HG02943 (cell line): ENCODE results near the gene ATOH8.

Source experiments
- ATAC-seq: cut with Tn5 transposase; IDR thresholded peaks from one replicate; pipeline ENCODE4 v1.9.1; 2021; ENCODE audit warnings: mild to moderate bottlenecking, low read depth, moderate library complexity; ENCODE audit not compliant: unreplicated experiment

ATOH8 gene

DNA sequence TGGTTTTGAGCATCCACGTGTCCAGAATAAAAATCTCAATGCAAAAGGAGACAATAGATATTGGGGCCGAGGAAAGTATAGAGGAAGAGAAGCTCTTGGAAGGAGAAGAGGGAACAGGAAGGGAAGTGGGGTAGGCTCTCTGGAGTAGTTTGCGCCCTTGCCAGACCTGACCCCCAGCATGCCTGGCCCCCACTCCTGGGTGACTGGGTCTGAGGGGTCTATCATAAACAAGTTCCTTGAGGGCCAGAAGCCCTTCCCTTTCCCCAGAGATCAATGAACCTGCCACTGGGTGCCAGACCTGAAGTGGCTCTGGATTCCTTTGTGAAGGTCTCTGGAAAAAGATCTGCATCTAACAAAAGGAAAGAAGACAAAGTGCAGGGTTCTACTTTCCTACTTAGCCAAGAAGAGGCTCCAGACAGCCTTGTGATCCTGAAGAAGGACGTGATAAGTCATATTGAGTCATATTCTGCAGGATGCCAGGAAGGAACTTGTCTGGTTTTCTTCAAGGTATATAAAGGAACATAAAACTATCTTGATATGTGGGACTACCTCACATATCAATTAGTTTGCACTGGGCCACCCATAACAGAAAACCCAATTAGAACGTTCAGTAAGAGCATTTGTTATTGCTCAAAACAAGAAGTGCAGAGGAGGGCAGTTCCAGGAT lies 18.7 kb upstream of the ATOH8 start:
- ATAC-seq = no peak

DNA sequence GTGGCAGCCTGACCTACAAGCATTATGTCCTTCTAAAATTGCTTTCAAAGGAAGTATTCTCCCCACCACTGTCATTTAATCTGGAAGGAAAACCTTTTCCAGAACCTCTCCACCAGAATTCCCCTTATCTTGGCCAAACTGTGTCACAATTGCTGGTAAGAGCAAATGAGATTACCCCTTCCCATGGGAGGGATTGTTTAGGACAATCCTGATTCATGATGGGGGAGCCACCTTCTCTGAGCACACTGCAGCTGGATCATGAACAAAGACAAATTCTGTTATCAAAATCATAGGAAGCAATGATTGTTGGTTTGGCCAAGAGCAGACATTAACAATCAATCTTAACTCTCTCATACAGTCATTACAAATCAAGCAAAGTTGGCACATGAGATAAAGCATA lies 18.1 kb upstream of the ATOH8 start:
- ATAC-seq = no peak

DNA sequence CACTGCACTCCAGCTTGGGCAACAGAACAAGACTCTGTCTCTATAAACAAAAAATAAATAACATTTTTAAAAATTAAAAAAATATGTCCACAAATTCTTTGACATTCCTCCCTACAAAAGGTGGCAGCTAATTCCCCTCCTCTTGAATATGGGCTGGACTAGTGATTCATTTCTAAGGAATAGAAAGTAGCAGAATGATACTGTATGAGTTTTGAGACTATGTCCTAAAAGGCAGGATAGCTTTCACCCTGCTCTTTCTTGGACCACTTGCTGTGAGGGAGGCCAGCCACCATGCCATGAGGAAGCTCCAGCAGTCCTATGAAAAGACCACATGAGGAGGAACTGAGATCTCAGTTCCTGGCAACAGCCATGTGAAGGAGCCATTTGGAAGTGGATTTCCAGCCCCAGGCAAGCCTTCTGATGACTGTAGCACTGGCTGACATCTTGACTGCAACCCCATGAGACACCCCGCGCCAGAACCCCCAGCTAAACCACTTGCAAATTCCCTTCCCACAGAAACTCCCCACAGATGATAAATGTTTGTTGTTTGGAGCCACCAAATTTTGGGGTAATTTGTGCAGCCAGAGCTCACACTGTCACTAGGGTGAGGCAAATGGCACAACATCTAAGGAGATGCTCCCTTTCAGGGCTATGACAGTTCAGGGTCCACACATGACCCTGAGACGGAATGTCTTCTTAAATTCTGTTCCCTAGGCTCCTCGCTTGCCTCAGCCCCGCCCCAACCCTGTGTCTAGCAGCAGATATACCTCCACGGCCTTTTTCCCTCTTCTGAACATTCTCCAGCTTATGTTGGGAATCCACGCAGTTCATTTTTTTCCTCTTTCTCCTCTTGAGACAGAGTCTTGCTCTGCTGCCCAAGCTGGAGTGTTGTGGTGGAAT lies 17.1 kb upstream of the ATOH8 start:
- no peak for ATAC-seq

DNA sequence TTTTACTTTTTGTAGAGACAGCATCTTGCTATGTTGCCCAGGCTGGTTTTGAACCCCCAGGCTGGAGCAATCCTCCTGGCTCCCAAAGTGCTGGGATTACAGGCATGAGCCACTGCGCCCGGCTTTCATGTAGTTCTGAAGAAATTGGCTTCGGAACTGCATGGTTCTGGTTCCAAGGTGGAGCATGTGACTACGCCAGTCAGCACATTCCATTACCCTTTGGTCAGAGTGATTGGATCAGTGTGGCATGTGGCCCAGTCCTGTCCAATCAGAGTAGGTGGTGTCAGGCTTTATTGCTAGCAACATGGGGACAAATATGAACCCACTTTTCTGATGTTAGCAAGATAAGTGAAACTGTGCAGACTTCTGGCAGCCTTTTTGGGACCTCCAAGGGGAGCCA lies 16.3 kb upstream of the ATOH8 start:
- ATAC-seq = no peak

DNA sequence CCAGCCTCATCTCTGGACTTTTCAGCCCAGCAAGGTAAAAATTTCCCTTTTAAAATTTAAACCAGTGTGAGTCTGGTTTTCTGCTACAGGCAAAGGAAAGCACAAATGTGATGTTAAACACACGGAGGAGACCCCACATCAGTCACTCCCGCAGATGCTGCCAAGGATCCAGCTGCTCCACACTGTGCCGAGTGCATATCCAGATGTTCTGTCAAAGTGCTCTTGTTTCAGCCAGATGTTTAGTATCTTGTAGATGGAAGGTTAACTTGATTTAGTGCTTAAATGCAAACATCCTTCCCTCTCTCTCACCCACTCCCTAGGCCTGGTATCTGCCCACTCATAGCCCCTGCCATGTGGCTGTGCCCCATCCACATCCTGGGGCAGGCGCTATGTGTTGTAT lies 15.8 kb upstream of the ATOH8 start:
- ATAC-seq = no peak

DNA sequence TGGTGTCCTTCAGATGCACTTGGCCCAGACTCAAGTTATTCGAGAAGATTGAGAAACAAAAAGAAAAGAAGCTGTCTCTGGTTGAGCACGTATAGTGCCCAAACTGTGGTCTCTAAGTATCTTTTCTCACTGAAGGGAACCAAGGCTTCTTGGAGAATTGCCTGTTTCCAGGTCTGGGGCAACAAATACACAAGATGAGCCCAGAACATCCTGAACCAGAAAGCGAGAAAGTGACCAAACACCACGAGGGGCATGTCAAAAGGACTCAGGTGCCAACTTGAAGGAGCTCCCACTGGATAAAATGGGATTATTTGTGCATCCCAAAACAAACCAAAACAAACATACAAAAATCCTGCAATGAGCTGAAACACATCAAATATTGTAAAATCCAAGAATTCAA lies 13.6 kb upstream of the ATOH8 start:
- ATAC-seq = no peak

DNA sequence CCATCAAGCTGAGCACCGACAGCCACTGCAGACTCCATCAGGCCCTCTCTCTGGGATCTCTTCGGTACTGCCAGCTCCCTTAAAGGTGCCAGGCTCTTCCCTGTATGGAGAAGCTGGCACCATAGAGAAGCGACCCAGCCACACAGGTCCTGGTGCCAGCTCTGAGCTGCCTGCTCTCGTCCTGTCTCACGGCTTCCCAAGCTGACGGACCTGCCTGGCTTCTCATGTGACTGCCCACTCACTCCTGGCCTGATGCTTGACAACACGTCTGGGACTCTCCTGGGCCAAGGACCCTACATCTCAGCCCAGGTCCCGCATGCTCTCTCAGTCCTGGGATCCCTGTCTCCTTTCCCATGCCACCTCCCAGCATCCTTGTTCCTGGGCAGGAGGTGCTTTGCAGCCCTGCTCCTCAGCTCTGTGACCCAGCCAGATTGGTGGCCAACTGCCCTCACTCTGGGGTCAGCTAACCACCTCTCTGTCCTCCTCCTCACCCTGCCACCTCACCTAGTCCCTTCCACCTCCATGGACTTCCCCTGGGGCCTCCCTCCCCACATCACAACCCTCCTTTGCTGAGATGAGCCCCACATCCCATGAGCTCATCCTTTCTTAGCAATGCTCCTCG lies 12.5 kb upstream of the ATOH8 start:
- no peak for ATAC-seq

DNA sequence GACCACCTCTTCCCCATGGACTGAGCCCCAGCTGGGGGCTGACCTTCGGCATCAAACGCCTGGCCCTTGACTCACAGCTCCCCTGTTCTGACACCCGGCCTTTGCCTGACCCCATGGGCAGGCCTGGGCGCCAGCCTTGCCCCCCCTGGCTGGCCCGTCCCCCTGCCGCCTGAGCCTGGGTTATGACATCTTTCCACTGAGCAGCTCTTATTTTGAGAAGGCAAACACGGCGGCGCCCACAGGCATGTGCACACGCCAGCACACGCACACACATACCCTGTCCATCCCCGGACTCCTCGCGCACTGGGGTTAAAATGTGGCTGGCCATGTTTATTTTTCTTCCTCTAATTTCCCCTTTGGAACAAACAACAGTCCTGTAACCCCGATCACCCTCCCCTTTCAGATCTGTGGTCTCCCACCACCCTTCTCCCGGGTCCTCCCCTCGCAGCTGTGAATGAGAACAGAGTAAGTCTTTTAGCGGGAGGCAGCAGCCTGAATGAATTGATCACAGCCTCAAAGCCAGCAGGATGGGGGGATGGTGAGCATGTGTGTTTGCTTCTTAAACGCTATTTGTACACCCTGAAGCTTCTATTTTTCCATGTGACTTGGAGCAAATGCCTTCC lies 11.8 kb upstream of the ATOH8 start:
- no peak for ATAC-seq

DNA sequence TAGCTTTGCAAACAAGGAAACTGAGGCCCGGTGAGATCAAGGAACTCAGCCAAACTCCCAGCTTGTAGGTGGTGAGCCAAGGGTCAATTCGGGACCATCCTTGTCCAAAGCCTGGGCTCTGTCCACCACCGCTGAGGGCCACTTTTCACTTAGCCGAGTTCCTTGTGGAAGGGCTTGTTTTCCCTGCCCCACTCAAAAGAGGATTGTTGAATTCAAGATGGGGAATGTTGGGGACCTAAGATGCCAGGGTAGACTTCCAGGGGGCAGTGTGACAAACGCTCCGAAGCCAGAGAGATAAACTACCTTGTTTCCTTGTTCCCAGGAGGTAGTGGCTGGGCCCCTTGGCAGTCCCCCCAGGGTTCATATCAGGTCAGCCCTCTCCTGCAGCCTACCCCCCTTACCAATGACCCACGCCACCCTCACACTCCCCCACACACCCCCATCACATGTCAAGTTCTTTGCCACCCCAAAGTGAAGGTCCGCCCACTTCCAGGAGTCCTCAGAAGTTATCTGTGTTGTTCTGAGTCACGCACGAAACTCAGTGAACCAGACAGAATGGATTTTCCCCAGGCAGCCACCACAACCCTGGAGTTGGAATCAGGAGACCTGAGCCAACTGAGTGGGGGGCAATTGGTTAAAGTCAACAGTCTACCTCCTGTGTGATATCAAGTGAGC lies 10.3 kb upstream of the ATOH8 start:
- no peak for ATAC-seq

DNA sequence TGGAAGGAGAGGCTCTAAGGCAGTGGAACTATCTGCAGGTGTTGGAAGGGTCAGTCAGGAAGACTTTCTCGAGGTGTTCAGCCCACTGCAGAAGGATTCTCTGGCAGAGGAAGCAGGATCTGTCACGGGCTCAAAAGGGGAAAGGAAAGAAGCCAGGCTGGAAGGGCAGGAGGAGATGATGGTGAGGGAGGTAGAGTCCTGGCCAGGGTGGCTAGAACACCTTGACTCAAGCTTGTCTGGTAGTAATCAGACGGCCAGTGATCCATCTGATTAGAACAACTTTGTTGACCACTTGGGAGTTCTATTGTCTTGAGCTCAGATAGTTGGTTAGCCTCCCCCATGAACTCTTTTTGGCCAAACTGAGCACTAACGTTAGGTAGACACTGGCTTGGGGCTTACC lies 9.7 kb upstream of the ATOH8 start:
- ATAC-seq = no peak

DNA sequence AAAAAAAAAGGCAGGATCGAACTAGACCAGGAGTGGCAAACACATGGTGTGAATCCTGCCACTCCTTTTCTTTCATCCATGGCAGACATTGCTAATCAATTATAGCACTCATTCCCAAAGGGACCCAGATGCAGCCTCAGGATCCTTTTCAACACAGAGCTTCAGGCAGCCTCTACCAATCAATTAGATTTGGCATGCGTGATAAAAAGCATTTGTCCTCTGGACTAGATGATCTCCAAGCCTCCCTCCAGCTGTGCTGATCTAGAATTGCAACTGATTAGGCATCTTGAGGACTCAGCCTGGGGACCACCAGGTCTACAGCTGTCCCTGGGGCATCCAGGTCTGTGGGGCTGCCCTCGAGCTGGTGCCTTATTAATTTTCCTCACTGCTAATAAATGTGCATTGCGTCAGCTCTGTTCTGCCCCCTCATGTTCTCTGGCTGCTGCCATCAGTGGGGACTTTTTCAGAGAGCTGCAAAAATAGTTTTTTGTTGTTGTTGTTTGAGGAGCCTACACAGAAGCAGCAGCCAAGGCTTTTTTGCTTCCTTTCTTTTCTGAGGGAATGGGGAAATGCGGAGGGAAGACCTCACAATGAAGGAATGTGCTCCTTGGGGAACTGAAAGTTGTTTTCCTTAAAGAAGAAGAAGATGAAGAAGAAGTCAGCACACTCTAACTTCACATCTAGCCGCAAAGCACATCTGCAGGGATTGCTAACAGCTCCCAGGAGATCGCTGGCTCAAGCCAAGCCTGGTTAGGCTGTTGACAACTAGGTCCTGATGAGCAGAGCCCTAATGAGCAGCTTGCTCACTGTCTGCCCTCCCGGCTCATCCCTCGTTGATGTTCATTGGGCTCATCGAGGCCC lies 8.8 kb upstream of the ATOH8 start:
- no peak for ATAC-seq

DNA sequence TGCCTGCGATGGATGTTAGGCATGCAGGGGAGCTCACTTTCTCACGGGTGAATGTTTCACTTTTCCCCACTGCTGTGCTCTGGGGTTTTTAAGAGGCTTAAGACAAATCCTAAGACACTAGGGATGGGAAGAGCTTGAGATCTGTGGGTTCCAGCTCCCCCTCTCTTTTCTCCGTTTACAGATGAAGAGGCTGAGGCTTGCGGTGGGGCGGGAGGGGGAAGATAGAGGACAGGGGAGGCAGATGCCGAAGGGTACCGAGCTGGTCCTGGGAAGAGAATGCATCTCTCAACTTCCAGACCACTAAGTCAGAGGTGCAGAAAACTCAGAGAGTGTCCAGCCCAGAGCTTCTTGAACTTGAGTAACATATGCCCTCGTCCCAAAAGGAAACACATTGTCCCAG lies 8.2 kb upstream of the ATOH8 start:
- no peak for ATAC-seq

DNA sequence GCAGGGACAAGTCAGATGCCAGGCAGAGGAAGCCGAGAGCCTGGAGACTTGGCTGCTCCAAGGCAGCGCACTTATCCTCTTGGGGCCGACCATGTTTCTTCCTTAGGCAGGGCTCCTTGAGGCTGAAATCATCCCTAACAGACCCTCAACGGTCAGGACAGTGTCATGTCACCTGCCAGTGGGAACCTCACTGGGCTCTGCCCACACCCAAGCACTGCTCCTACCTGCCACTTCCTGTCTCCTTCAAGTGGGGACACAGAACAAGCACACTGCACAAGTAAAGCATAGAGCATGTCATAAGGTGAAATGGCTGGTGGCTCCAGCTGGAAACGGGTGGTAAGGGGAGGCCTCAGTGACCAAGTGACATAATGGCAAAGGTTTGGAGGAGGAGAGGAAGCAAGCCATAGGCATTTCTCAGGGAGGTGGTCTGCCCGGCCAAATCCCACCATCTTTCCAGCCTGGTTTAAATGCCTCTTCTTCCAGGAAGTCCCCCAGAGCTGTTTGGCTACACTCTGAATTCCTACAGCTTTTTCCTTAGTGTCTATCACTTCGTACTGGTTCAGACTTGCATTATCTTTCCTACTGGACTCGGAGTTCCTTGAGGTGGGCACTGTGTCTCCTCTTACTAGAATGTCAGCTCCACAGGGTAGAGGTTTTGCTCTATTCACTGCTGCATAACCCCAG lies 7.3 kb upstream of the ATOH8 start:
- ATAC-seq = no peak

DNA sequence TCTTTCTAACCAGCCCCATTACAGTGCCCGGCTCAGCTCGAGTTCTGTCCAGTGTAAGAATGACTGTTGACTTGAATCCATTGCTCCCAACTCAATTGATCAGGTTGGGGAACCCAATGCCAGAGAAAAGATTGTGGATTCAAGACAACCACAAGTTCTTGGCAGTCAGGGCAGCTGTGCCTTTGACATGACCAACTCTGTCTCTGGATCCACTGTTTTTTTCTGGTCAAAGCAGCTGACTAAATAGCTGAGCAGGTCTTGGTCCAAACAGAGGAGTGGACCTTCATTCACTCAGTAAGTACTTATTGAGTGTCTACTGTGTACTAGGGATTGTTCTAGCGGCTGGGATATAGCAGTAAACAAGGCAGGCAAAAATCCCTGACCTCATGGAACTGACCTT lies 6.3 kb upstream of the ATOH8 start:
- ATAC-seq = no peak

DNA sequence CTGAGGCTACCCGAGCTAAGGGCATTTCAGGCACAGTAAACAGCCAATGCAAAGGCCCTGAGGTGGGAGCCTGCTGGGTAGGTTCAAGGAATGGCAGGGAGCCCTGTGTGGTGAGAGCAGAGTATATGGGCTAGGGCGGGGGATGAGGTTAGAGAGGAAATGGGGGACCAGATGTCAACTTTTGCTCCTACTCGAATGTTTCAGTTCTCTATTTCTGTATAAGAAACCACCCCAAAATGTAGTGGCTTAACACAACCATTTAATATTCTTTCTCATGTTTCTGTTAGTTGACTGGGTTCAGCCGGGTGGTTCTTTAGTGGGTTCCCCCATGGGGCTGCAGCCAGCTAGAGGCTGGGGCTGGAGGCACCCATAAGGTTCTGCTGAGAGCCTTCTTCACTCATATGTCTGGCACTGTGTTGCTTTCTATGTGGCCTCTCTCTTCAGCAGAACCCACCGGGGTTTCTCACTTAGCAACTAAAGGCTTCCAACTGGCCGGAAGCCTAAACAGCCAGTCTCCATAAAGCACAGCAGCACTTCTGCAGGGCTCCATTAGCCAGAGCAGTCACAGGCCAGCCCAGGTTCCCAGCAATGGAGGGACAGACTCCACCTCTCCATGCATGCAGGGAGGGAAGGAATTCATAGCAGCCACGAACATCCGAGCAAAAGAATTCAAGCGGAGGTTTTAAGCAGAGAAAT lies 5.6 kb upstream of the ATOH8 start:
- ATAC-seq = no peak

DNA sequence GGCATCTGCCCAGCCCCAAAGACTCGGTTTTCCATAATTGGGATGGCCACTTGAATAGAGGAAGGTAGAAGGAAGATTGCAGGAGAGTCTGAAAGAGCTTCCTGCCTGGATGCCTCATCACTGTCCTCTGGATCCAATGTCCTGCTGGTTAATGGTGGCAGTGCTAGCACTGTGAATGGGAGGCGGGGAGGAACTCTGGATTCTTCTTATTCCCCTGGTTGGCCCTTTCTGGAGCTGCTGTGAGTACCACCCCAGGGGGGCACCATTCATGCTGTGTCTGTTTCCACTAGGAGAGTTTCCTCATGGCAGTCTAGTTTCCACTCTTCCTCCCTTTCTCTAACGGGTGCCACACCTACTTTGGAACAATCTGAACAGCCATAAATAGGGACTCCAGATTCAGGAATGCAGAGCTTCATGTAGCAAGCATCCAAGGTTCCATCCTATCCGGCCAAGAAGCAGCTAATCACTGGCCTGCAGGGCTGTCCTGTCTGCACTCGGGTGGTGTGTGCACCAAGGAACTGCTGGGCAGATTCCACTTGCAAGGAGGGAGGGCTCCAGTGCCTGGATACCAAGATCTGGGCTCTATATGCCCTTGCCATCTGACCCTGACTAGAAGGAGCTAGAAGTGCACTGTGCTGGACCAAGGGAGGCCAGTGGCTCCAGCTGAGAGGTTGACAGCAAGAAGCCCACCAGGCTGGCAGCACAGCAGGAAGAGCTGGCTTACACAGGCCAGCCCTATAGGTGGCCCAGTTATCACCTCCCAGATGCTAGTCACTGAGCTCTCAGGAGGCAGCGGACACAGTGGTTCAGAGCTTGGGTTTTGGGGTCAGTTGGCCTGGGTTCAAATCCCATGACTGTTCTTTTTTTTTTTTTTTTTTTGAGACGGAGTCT lies 4.6 kb upstream of the ATOH8 start:
- no peak for ATAC-seq
